BE2C (cell line): Measurements from ENCODE around the gene OR5H6. TPM values are rescaled to one million over a fixed set of nuclear protein-coding genes. Genes with fewer than 3 reads are reported as not detected.

Experiments
- DNase-seq: peaks from one replicate; pipeline ENCODE4 v3.0.0-alpha.2; 2020
- H3K27me3 ChIP-seq: fragments of 250-450 bp; sonication (Bioruptor Pico); 2 replicates; pipeline ENCODE4 v1.5.1; 2020; ENCODE audit warnings: mild to moderate bottlenecking
- H3K36me3 ChIP-seq: fragments of 250-450 bp; sonication (Bioruptor Pico); 2 replicates; pipeline ENCODE4 v1.5.1; 2020; ENCODE audit warnings: mild to moderate bottlenecking
- H3K4me1 ChIP-seq: fragments of 250-450 bp; sonication (Bioruptor Pico); 2 replicates; pipeline ENCODE4 v1.5.1; 2020
- H3K4me3 ChIP-seq: 2 replicates; pipeline ENCODE4 v1.5.1; 2011; ENCODE audit warnings: low read depth, low read length
- H3K9me3 ChIP-seq: fragments of 250-450 bp; sonication (Bioruptor Pico); 2 replicates; pipeline ENCODE4 v1.5.1; 2020
- CTCF ChIP-seq: IDR thresholded peaks from 2 replicates; pipeline ENCODE4 v1.5.1; 2012; ENCODE audit warnings: mild to moderate bottlenecking, low read depth, low read length
- polyA plus RNA-seq: library from polyadenylated mRNA; unstranded; fragments of >200 nt; gene quantifications from one replicate; pipeline ENCODE4 v1.2.1, GENCODE V29; 2012; ENCODE audit warnings: low read depth, missing spikeins; ENCODE audit not compliant: insufficient read length, insufficient read depth

OR5H6 gene
- not detected for polyA plus RNA-seq

GRCh38 chr3:98263944-98264343 is at the start of gene OR5H6:
Gene OR5H6, plus strand, starts transcription at chr3:98264244. Its CDS starts 89 bp downstream, at chr3:98264333.
- Histone ChIP-seq H3K4me3 (no peak within 1 kb of the TSS), H3K27me3 (no peaks in the 10 kb centered on the region), H3K9me3 (no peaks in the 10 kb centered on the region; the same call in 1 of the 2 replicates), H3K36me3 (no peaks in the 10 kb centered on the region), H3K4me1 (no peaks in the 10 kb centered on the region)
- no peak for TF ChIP-seq CTCF
- no peak for DNase-seq

- no peak for DNase-seq
Observed at GRCh38 chr3:98215051-98215450, 49.0 kb upstream of the OR5H6 start.

GRCh38 chr3:98223907-98224672 is 40.0 kb upstream of the OR5H6 start:
- DNase-seq = no peak
- no peak overlapping the region for H3K4me3 ChIP-seq
- H3K9me3 ChIP-seq = no peaks in the 10 kb centered on the region
- no peaks in the 10 kb centered on the region for H3K36me3 ChIP-seq
- no peaks in the 10 kb centered on the region for H3K27me3 ChIP-seq
- no peak for TF ChIP-seq CTCF
- no peaks in the 10 kb centered on the region for H3K4me1 ChIP-seq

More at GRCh38 chr3:98215051-98215450, 49.0 kb upstream of the OR5H6 start:
- H3K9me3 ChIP-seq = no peaks in the 10 kb centered on the region
- H3K4me1 ChIP-seq = no peaks in the 10 kb centered on the region
- H3K36me3 ChIP-seq = no peaks in the 10 kb centered on the region
- H3K4me3 ChIP-seq = no peak overlapping the region
- H3K27me3 ChIP-seq = no peaks in the 10 kb centered on the region; the same call in 1 of the 2 replicates
- no peak for TF ChIP-seq CTCF

GRCh38 chr3:98232489-98232888 is 31.6 kb upstream of the OR5H6 start:
- Histone ChIP-seq H3K27me3 (peaks cover 3% of the 10 kb centered on the region; the same call in 1 of the 2 replicates), H3K9me3 (no peaks in the 10 kb centered on the region), H3K4me1 (no peaks in the 10 kb centered on the region), H3K4me3 (no peak overlapping the region), H3K36me3 (no peaks in the 10 kb centered on the region)
- no peak for DNase-seq
- TF ChIP-seq CTCF = no peak

GRCh38 chr3:98233468-98233867 is 30.6 kb upstream of the OR5H6 start:
- H3K9me3 ChIP-seq = no peaks in the 10 kb centered on the region
- peaks cover 3% of the 10 kb centered on the region; the same call in 1 of the 2 replicates for H3K27me3 ChIP-seq
- TF ChIP-seq CTCF = no peak
- no peaks in the 10 kb centered on the region for H3K36me3 ChIP-seq
- DNase-seq = no peak
- H3K4me3 ChIP-seq = no peak overlapping the region
- no peaks in the 10 kb centered on the region for H3K4me1 ChIP-seq

GRCh38 chr3:98240131-98240530 is 23.9 kb upstream of the OR5H6 start:
- no peak for DNase-seq
- Histone ChIP-seq H3K9me3 (no peaks in the 10 kb centered on the region), H3K27me3 (peaks cover 3% of the 10 kb centered on the region; the same call in 1 of the 2 replicates), H3K36me3 (no peaks in the 10 kb centered on the region), H3K4me1 (no peaks in the 10 kb centered on the region), H3K4me3 (no peak overlapping the region)
- TF ChIP-seq CTCF = no peak
